Tibial nerve (tissue), 4 donors: ENCODE measurements around the gene C14orf119. TPM values are rescaled to one million over a fixed set of nuclear protein-coding genes. Genes with fewer than 3 reads are reported as not detected.

Experiments used
- DNase-seq, 2 donors: peaks; one replicate each; pipeline ENCODE4 v3.0.0-alpha.2; 2019; ENCODE audit warnings: low spot score in 2 of 2
- H3K27ac ChIP-seq, 4 donors: fragments of 200-600 bp; sonication (generic) in 3 of 4; one replicate each; pipeline ENCODE4 v1.5.1; 2017 to 2019; ENCODE audit warnings: mild to moderate bottlenecking in 1 of 4
- H3K27me3 ChIP-seq, 2 donors: fragments of 200-600 bp; sonication (generic) in 1 of 2; one replicate each; pipeline versions ENCODE4 v1.5.1 to v1.6.0; 2017 to 2019
- H3K36me3 ChIP-seq, 3 donors: fragments of 200-600 bp; sonication (generic); one replicate each; pipeline ENCODE4 v1.5.1; 2018 to 2019
- H3K4me1 ChIP-seq, 4 donors: fragments of 200-600 bp; sonication (generic) in 3 of 4; one replicate each; pipeline ENCODE4 v1.5.1; 2017 to 2019
- H3K4me3 ChIP-seq, 4 donors: fragments of 200-600 bp; sonication (generic) in 3 of 4; one replicate each; pipeline ENCODE4 v1.5.1; 2017 to 2019; ENCODE audit warnings: mild to moderate bottlenecking in 1 of 4, moderate library complexity in 1 of 4
- H3K9me3 ChIP-seq, 4 donors: fragments of 200-600 bp; sonication (generic) in 3 of 4; one replicate each; pipeline ENCODE4 v1.5.1; 2017 to 2019
- CTCF ChIP-seq, 5 experiments: fragments of 200-600 bp in 3 of 5; fragments of 450-650 bp in 2 of 5; sonication (generic) in 3 of 5; IDR thresholded peaks; one replicate each; pipeline ENCODE4 v1.5.1; 2016 to 2019; ENCODE audit warnings: antibody characterized with exemption in 5 of 5, mild to moderate bottlenecking in 3 of 5, moderate library complexity in 2 of 5
- EP300 ChIP-seq, 2 donors: sonication (generic); formaldehyde crosslinking; IDR thresholded peaks; one replicate each; pipeline ENCODE4 v1.6.1; 2017; ENCODE audit warnings: antibody characterized with exemption in 2 of 2, mild to moderate bottlenecking in 1 of 2
- POLR2A ChIP-seq, 2 donors: fragments of 450-650 bp; IDR thresholded peaks; one replicate each; pipeline ENCODE4 v1.6.1; 2017; ENCODE audit warnings: antibody characterized with exemption in 2 of 2, mild to moderate bottlenecking in 2 of 2, moderate library complexity in 2 of 2
- WGBS, 2 donors: methylation state at CpG; one replicate each; pipeline ENCODE4 v1.1.5; 2018; 5-methylcytosine and 5-hydroxymethylcytosine counted together
- total RNA-seq, 4 donors: library from RNA; depleted of rRNA; stranded (reverse); fragments of >200 nt; gene quantifications; one replicate each; pipeline ENCODE4 v1.1.0, GENCODE V29; 2016

Gene C14orf119
- total RNA-seq, 4 donors from 2014 or later: 15.5 to 35.1 (median 21.7) TPM

GRCh38 chr14:23118506-23119362 lies 23.4 kb downstream of the C14orf119 start, which contains the start of gene CEBPE:
Gene CEBPE (minus strand): TSS chr14:23119255. CDS start chr14:23119091, 164 bp downstream.
- no peaks in the 10 kb centered on the region for H3K36me3 ChIP-seq
- H3K4me3 ChIP-seq: no peak within 1 kb of the TSS
- H3K9me3 ChIP-seq: no peaks in the 10 kb centered on the region
- TF ChIP-seq EP300 (IDR thresholded peaks at IDR 0.05) (no peak), POLR2A (IDR thresholded peaks at IDR 0.05) (no peak), CTCF (IDR thresholded peaks at IDR 0.05) (no peak)
- DNase-seq: no peak
- H3K27me3 ChIP-seq: peaks cover 0 to 8% of the 10 kb centered on the region in 2 donors
- peak within 1 kb of the TSS in 1 of 4 donors; percentile 1 for H3K27ac ChIP-seq
- 51 to 53% methylated on average over 24 to 31 of the region's 32 CpGs for WGBS, 2 donors
- peaks cover 0 to 16% (median 3%) of the 10 kb centered on the region in 4 donors for H3K4me1 ChIP-seq

GRCh38 chr14:23119363-23120327 lies 24.3 kb downstream of the C14orf119 start:
- H3K4me3 ChIP-seq: no peak overlapping the region
- TF ChIP-seq EP300 (IDR thresholded peaks at IDR 0.05) (no peak), CTCF (IDR thresholded peaks at IDR 0.05) (no peak), POLR2A (IDR thresholded peaks at IDR 0.05) (no peak)
- no peaks in the 10 kb centered on the region for H3K36me3 ChIP-seq
- 75 to 76% methylated on average over 16 of the region's 16 CpGs for WGBS, 2 donors
- DNase-seq: no peak
- no peaks in the 10 kb centered on the region for H3K9me3 ChIP-seq
- H3K27ac ChIP-seq: peak overlapping the region in 1 of 4 donors; percentile 1
- peaks cover 0 to 14% (median 3%) of the 10 kb centered on the region in 4 donors for H3K4me1 ChIP-seq
- peaks cover 0 to 7% of the 10 kb centered on the region in 2 donors for H3K27me3 ChIP-seq

DNA sequence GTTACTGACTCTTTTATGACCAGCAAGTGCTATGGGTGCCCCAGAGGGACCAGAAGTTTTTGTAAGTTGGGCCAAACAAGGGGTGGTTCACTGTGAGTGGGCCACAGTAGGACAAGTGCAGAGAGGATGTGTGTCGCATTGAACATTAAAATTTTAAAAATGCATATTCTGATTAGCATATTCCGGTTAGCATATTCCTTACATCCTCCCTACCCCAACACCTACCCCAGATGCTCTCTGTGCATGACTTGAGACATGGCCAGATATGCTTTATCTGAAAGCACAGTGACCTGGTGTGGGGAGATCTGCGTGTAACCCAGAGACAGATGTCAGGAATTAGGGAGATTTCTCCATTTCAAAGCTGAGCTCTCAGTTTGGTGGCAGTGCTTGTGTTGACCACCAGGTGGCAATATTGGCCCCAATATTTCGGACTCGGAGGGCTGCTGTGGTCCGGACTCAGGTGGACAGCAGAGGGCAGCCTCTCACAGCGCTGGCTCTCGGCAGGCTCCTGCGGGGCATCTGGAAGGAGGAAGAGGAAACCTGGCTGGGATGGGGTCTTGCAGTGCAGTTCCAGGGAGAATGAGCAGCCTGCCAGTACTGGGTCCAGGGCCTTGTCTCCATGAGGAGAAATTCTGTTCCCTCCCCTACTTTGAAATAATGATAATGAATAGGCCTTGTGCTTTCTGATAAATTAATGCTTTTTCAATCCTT lies 25.4 kb downstream of the C14orf119 start:
- H3K4me1 ChIP-seq: peaks cover 0 to 8% (median 3%) of the 10 kb centered on the region in 4 donors
- H3K4me3 ChIP-seq: no peak overlapping the region
- peaks cover 0 to 4% of the 10 kb centered on the region in 2 donors for H3K27me3 ChIP-seq
- 15 to 19% methylated on average over 9 of the region's 9 CpGs for WGBS, 2 donors
- no peaks in the 10 kb centered on the region for H3K9me3 ChIP-seq
- DNase-seq: peak; percentile 81 to 90
- H3K36me3 ChIP-seq: no peaks in the 10 kb centered on the region
- no peak overlapping the region for H3K27ac ChIP-seq
- TF ChIP-seq EP300 (IDR thresholded peaks at IDR 0.05) (peak; percentile 9 to 59), POLR2A (IDR thresholded peaks at IDR 0.05) (no peak), CTCF (IDR thresholded peaks at IDR 0.05) (peak; percentile 99 to 100 (median 100))

DNA sequence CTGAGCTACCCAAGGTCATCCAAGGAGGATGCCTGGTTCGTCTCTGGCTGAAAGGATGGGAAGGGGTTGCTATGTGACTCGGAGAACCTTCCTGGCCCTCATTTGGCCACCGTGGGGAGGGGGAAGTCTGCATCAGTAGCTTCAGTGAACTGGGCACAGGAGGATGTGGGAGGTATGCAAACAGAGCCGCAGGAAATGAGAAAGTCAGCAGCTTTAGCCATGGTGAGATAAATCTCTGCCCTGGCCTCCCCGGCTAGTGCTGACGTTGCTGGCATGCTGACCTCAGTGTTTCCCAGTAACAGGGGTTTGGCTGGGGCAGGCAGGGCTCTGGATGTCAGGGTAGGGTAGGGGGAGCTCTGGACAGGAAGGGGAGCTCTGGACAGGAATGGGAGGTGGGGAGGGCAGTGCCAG lies 26.1 kb downstream of the C14orf119 start:
- TF ChIP-seq POLR2A (IDR thresholded peaks at IDR 0.05) (no peak), EP300 (IDR thresholded peaks at IDR 0.05) (no peak), CTCF (IDR thresholded peaks at IDR 0.05) (no peak)
- WGBS, 2 donors: 40 to 48% methylated on average over 6 of the region's 6 CpGs
- no peak overlapping the region for H3K4me3 ChIP-seq

More for the DNA sequence above, 26.1 kb downstream of the C14orf119 start:
- Histone ChIP-seq H3K4me1 (peaks cover 0 to 8% (median 3%) of the 10 kb centered on the region in 4 donors), H3K27me3 (peaks cover 0 to 4% of the 10 kb centered on the region in 2 donors), H3K9me3 (no peaks in the 10 kb centered on the region), H3K36me3 (no peaks in the 10 kb centered on the region), H3K27ac (no peak overlapping the region)
- DNase-seq: no peak
